Vagina (tissue), 2 donors: Measurements from ENCODE around the gene BDKRB1. TPM values are rescaled to one million over a fixed set of nuclear protein-coding genes. Genes with fewer than 3 reads are reported as not detected.
A peak's percentile ranks its signal among the peaks of the same experiment; 100 is the strongest.

ENCODE experiments used
- DNase-seq, 2 donors: peaks; one replicate each; pipeline ENCODE4 v3.0.0-alpha.2; 2017; ENCODE audit errors: extremely low spot score in 2 of 2
- H3K27ac ChIP-seq: fragments of 200-600 bp; sonication (generic); one replicate; pipeline ENCODE4 v1.5.1; 2019
- H3K27me3 ChIP-seq: fragments of 200-600 bp; sonication (generic); one replicate; pipeline ENCODE4 v1.5.1; 2019
- H3K36me3 ChIP-seq, 2 donors: fragments of 200-600 bp; sonication (generic); one replicate each; pipeline ENCODE4 v1.5.1; 2017 to 2019
- H3K4me1 ChIP-seq: fragments of 200-600 bp; sonication (generic); one replicate; pipeline ENCODE4 v1.5.1; 2019
- H3K4me3 ChIP-seq, 2 donors: fragments of 200-600 bp; sonication (generic); 1 replicate in 1 of 2; 2 replicates in 1 of 2; pipeline ENCODE4 v1.5.1; 2016 to 2019
- H3K9me3 ChIP-seq: fragments of 200-600 bp; sonication (generic); one replicate; pipeline ENCODE4 v1.5.1; 2019
- CTCF ChIP-seq, 3 experiments: fragments of 450-650 bp in 2 of 3; fragments of 200-600 bp in 1 of 3; sonication (generic) in 1 of 3; IDR thresholded peaks; one replicate each; pipeline ENCODE4 v1.5.1; 2017 to 2019; ENCODE audit warnings: antibody characterized with exemption in 3 of 3, mild to moderate bottlenecking in 2 of 3, moderate library complexity in 2 of 3
- POLR2A ChIP-seq, 2 donors: fragments of 450-650 bp; IDR thresholded peaks; one replicate each; pipeline ENCODE4 v1.6.1; 2017; ENCODE audit warnings: antibody characterized with exemption in 2 of 2, mild to moderate bottlenecking in 2 of 2, moderate library complexity in 2 of 2
- POLR2AphosphoS5 ChIP-seq, 2 donors: sonication (generic); formaldehyde crosslinking; IDR thresholded peaks; one replicate each; pipeline ENCODE4 v1.9.0; 2017; ENCODE audit warnings: antibody characterized with exemption in 2 of 2, mild to moderate bottlenecking in 2 of 2, low read depth in 1 of 2; ENCODE audit not compliant: insufficient read depth in 1 of 2
- intact Hi-C: fragments of 100-400 bp; cut with DNase I; formaldehyde crosslinking; loops from one replicate; pipeline ENCODE4 v1.15.1; 2023
- total RNA-seq: library from RNA; depleted of rRNA; stranded (reverse); fragments of >200 nt; gene quantifications from one replicate; pipeline ENCODE4 v1.2.3, GENCODE V29; 2016

BDKRB1 gene
- total RNA-seq, 1 donor from 2014 or later = 2.5 TPM

- Histone ChIP-seq H3K27ac (peak overlapping the region; percentile 40), H3K4me3 (no peak overlapping the region), H3K4me1 (peaks cover 12% of the 10 kb centered on the region), H3K9me3 (no peaks in the 10 kb centered on the region), H3K36me3 (peaks cover 0 to 6% of the 10 kb centered on the region in 2 donors), H3K27me3 (no peaks in the 10 kb centered on the region)
- TF ChIP-seq POLR2AphosphoS5 (IDR thresholded peaks at IDR 0.05; ENCODE audit: insufficient read depth in 1 of 2, low read depth in 1 of 2) (no peak), POLR2A (IDR thresholded peaks at IDR 0.05) (no peak), CTCF (IDR thresholded peaks at IDR 0.05) (no peak)
- DNase-seq = no peak
- intact Hi-C loops = no loop called here
Measured at GRCh38 chr14:96231526-96232130, 24.4 kb upstream of the BDKRB1 start.

GRCh38 chr14:96232506-96232905 lies 23.5 kb upstream of the BDKRB1 start:
- intact Hi-C loops = no loop called here
- H3K27ac ChIP-seq = peak overlapping the region; percentile 42
- peaks cover 0 to 6% of the 10 kb centered on the region in 2 donors for H3K36me3 ChIP-seq
- no peak overlapping the region for H3K4me3 ChIP-seq
- no peak for DNase-seq
- no peak for TF ChIP-seq POLR2A (IDR thresholded peaks at IDR 0.05)
- no peak for TF ChIP-seq CTCF (IDR thresholded peaks at IDR 0.05)
- TF ChIP-seq POLR2AphosphoS5 (IDR thresholded peaks at IDR 0.05; ENCODE audit: insufficient read depth in 1 of 2, low read depth in 1 of 2) = no peak
- H3K4me1 ChIP-seq = peaks cover 12% of the 10 kb centered on the region
- H3K27me3 ChIP-seq = no peaks in the 10 kb centered on the region
- H3K9me3 ChIP-seq = no peaks in the 10 kb centered on the region

- H3K4me3 ChIP-seq = no peak overlapping the region
- peak overlapping the region; percentile 69 for H3K27ac ChIP-seq
- no peak for TF ChIP-seq POLR2A (IDR thresholded peaks at IDR 0.05)
- no peak for TF ChIP-seq CTCF (IDR thresholded peaks at IDR 0.05)
- no peak for TF ChIP-seq POLR2AphosphoS5 (IDR thresholded peaks at IDR 0.05; ENCODE audit: insufficient read depth in 1 of 2, low read depth in 1 of 2)
- peaks cover 0 to 10% of the 10 kb centered on the region in 2 donors for H3K36me3 ChIP-seq
- no peaks in the 10 kb centered on the region for H3K9me3 ChIP-seq
- peaks cover 12% of the 10 kb centered on the region for H3K4me1 ChIP-seq
- DNase-seq = no peak
- intact Hi-C loops = no loop called here
- no peaks in the 10 kb centered on the region for H3K27me3 ChIP-seq
Measured at GRCh38 chr14:96233661-96234060, 22.3 kb upstream of the BDKRB1 start.

GRCh38 chr14:96235426-96235825 lies 20.6 kb upstream of the BDKRB1 start:
- H3K4me3 ChIP-seq = no peak overlapping the region
- intact Hi-C loops = no loop called here
- peaks cover 12% of the 10 kb centered on the region for H3K4me1 ChIP-seq
- H3K9me3 ChIP-seq = no peaks in the 10 kb centered on the region
- no peaks in the 10 kb centered on the region for H3K27me3 ChIP-seq
- no peak for DNase-seq
- peak overlapping the region; percentile 69 for H3K27ac ChIP-seq
- peaks cover 0 to 26% of the 10 kb centered on the region in 2 donors for H3K36me3 ChIP-seq
- TF ChIP-seq POLR2AphosphoS5 (IDR thresholded peaks at IDR 0.05; ENCODE audit: insufficient read depth in 1 of 2, low read depth in 1 of 2) = no peak
- no peak for TF ChIP-seq CTCF (IDR thresholded peaks at IDR 0.05)
- no peak for TF ChIP-seq POLR2A (IDR thresholded peaks at IDR 0.05)

- DNase-seq = no peak
- intact Hi-C loops = no loop called here
Measured at GRCh38 chr14:96237641-96238040, 18.4 kb upstream of the BDKRB1 start.

More at GRCh38 chr14:96237641-96238040, 18.4 kb upstream of the BDKRB1 start:
- H3K27me3 ChIP-seq = no peaks in the 10 kb centered on the region
- H3K4me3 ChIP-seq = no peak overlapping the region
- no peak for TF ChIP-seq CTCF (IDR thresholded peaks at IDR 0.05)
- TF ChIP-seq POLR2AphosphoS5 (IDR thresholded peaks at IDR 0.05; ENCODE audit: insufficient read depth in 1 of 2, low read depth in 1 of 2) = no peak
- TF ChIP-seq POLR2A (IDR thresholded peaks at IDR 0.05) = no peak
- H3K27ac ChIP-seq = no peak overlapping the region
- H3K36me3 ChIP-seq = peaks cover 0 to 48% of the 10 kb centered on the region in 2 donors
- H3K4me1 ChIP-seq = peaks cover 12% of the 10 kb centered on the region
- H3K9me3 ChIP-seq = no peaks in the 10 kb centered on the region
